ENCODE results near the gene TMEM244.
"Not testable (repeated sequence)": the region's sequence is repeated elsewhere in the genome, so short reads cannot be mapped to it uniquely, and the experiment has no call there.

Gene TMEM244, protein sequence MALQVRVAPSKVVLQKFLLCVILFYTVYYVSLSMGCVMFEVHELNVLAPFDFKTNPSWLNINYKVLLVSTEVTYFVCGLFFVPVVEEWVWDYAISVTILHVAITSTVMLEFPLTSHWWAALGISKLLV

GRCh38 chr6:129860908-129861665 lies at the start of gene TMEM244:
TMEM244 (minus strand) TSS chr6:129861315; CDS start chr6:129861188, 127 bp downstream.
- no peak for DNase-seq

- DNase-seq = no peak
Measured at GRCh38 chr6:129908858-129909257, 47.7 kb upstream of the TMEM244 start.

GRCh38 chr6:129908356-129908755 lies 47.2 kb upstream of the TMEM244 start:
- no peak for DNase-seq

GRCh38 chr6:129906515-129907077 lies 45.5 kb upstream of the TMEM244 start:
- DNase-seq = no peak

- DNase-seq = no peak
Measured at GRCh38 chr6:129903082-129903481, 42.0 kb upstream of the TMEM244 start.

GRCh38 chr6:129902681-129903080 lies 41.6 kb upstream of the TMEM244 start:
- no peak for DNase-seq

GRCh38 chr6:129901910-129902309 lies 40.8 kb upstream of the TMEM244 start:
- DNase-seq = no peak

DNA sequence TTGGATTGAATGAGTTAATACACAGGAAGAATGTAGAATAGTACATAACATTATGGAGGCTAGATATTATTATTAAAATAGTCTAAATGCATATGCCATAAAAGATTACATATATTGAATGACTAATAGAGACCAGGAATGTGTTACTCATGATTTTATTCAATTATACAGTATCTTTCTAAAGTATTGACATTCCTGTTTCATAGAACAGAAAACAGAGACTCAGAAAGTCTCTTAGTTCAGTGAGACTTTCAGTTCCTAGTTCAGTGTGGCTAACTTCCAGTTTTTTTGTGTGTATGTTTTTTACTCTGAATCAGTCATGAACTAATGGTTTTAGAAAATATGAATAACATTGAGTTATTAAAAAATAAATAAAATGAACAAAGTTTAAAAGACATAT lies 34.6 kb upstream of the TMEM244 start:
- DNase-seq = no peak

DNA sequence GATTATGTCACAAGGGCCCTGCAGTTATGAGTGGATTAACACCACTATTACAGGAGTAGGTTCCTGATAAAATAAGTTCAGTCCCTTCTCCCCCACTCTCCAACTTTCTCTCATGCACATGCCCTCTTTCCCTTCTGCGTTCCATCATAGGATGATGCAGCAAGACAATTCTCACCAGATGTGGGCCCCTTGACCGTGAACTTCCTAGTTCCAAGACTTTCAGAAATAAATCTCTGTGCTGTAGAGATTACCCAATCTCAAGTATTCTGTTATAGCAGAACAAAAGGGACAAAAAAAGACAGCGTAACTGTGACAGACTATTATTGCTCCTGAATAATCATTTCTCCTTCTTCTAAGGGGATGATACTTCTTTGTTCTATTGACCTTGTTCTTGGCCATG lies 33.8 kb upstream of the TMEM244 start:
- DNase-seq = no peak

GRCh38 chr6:129893640-129894039 lies 32.5 kb upstream of the TMEM244 start:
- DNase-seq = no peak

DNA sequence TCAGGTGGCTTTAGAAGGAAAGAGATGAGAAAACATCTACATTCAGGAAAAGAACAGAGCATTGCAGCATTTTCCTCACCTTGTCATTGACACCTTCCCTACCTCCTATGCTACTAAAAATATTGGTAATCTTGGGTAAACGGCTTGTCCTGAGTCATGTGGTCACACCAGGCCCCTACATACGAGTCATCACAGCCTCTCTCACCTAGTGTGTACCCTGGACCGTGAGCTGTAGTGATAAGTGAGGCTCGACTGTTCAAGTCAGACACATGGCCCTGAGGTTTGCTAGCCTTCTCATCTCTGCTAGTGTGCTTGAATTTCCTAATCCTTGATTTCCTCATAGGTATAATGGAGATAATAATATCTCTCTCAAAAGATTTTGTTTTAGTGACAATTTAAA lies 29.6 kb upstream of the TMEM244 start:
- no peak for DNase-seq

GRCh38 chr6:129890164-129890563 lies 29.0 kb upstream of the TMEM244 start:
- no peak for DNase-seq

GRCh38 chr6:129889580-129889979 lies 28.5 kb upstream of the TMEM244 start:
- DNase-seq = no peak

DNA sequence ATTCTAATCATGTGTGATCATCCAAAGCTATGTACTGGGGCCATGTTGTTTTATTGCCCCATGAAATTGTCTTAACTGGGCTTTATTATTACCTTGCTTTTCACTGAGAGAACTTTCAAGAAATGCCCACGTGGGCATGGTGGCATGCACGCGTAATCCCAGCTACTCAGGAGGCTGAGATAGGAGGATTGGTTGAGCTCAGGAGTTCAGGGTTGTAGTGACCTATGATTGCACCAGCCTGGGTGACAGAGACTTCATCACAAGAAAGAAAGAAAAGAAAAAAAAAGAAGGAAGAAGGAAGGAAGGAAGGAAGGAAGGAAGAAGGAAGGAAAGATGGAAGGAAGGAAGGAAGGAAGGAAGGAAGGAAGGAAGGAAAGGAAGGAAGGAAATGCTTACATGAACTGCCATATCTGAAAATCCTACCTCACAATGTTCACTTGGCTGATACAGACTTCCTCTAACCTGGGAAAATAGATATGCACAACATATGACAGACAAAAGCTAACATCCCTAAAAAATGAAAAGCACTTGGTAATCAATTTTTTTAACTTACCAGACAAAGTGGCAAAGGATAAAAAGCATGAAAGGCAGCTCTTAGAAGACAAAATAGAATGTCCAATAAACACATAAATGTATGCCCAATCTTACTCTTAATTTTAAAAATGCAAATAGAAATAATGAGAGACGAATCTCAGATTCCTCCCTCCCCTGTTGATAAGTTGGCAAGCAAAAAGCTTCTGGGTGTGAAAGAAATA lies 25.5 kb upstream of the TMEM244 start:
- no peak for DNase-seq

DNA sequence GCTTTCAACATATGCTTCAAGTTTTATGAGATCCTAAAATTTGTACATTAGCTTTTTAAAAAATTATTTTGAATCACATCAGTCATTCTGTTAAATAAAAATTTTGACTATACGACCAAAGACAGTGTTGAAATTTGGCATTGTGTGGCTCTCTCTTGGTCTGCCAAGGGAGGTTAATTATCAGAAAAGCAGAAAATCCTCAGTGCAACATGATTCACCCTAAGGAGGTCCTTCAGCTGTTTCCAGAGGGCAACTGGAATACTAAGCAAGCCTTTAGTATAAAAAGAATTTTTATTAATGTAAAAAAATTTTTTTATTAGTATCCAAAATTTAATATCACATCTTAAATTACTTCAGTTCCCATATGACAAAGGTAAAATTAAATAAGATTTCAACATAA lies 23.1 kb upstream of the TMEM244 start:
- DNase-seq = no peak

- no peak for DNase-seq
Measured at GRCh38 chr6:129882510-129883023, 21.5 kb upstream of the TMEM244 start.

- not testable (repeated sequence) for DNase-seq
Measured at GRCh38 chr6:129877894-129878293, 16.8 kb upstream of the TMEM244 start.

DNA sequence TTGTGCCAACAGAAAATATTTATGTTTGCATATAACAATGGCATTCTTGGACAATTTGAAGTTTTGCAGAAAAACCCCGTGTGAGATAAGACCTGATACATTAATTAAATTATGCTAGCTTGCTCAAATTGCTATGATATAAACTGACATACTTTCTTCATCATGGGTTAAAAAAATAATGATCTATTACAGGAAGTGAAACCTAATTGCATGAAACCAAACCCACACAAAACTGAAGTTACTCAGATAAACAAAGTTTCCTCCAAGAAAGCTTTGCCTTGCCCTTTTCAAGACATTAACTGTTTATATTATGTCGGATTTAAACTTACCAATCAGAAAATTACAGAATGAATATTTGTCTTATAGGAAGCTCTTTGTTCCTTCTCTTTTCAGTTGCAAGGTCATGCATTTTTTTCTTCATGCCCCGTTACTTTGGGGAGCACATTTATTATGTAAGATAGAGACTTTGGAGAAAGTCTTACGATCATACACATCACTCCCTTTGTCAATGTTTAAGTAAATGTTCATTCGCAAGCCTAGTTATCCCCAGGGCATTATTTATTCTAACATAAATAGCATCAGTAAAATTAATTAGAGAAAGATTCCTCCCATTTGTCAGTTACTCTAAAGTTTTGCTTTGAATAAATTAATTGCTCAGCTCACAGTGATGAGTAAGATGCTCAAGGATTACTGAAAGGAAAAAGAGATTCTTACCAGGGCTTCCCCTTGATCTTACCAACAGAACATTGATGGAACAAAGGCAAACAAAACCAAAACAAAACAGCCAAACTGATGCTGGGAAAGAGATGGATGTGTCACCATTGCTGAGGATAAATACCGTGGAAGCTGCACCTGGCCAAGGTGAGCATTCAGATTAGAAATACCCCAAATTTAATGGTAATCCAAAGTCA lies 14.8 kb upstream of the TMEM244 start:
- no peak for DNase-seq

GRCh38 chr6:129874837-129875236 lies 13.7 kb upstream of the TMEM244 start:
- DNase-seq = no peak

DNA sequence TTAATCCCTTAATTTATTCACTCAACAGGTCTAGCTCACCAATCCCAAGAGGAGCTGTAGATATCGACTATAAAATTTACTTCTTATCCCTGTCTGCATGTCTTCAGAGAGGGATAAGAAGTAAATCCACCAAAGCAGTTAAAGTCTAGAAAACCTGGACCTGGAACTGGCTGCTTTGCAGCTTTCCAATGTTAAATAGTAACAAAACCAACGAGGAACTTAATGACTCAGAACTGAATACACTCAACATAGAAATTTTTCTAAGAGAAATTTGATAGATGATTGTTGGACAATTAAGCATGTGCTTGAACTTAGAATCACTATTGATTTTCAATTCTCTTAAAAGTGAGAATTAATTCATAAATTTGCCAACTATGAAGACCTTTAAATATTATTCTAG lies 11.5 kb upstream of the TMEM244 start:
- DNase-seq = no peak

DNA sequence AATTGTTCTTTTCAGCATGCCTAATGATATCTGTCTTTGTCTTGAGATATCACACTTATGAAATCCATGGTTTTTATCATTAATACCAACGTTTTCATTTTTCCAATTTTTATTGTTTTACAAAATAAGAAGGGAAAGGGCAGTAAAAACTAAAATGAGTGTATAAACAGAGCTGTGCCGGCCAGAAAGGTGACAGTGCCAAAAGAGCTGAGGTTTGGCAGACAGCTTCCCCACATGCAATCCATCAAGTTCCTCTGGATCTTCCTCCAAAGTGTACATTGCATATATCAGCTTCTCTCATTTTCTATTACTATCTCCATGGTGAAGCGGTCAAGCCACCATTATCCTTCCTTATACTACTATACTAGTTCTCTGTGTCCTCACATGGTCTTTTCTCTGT lies 10.1 kb upstream of the TMEM244 start:
- DNase-seq = peak; percentile 44

- no peak for DNase-seq
Measured at GRCh38 chr6:129867403-129867802, 6.3 kb upstream of the TMEM244 start.
